T-cell (primary cell): Measurements from ENCODE around the gene DLGAP1. TPM values are rescaled to one million over a fixed set of nuclear protein-coding genes. Genes with fewer than 3 reads are reported as not detected.

Experiments
- ATAC-seq, 4 experiments: fragments of 200-7000 bp in 3 of 4; fragments of 150-1000 bp in 1 of 4; cut with Tn5 transposase; replicated peaks in 1 of 4; 1 replicate in 3 of 4; 2 replicates in 1 of 4; pipeline ENCODE4 v1.10.0; 2021; ENCODE audit warnings: moderate library complexity in 3 of 4, mild to moderate bottlenecking in 2 of 4, moderate number of reproducible peaks in 1 of 4
- CTCF ChIA-PET, 2 donors: fragments of 300-600 bp; sonication (Branson Sonifier 250); formaldehyde crosslinking; loops; one replicate each; lab custom pipeline; 2022; ENCODE audit warnings: antibody characterized with exemption in 2 of 2; lab: Charles Lee
- POLR2A ChIA-PET, 2 donors: fragments of 300-600 bp; sonication (Branson Sonifier 250); formaldehyde crosslinking; loops; one replicate each; lab custom pipeline; 2022; ENCODE audit warnings: antibody characterized with exemption in 2 of 2; lab: Charles Lee
- DNase-seq, 35 experiments: peaks; one replicate each; pipeline versions ENCODE4 v3.0.0 to v3.0.0-alpha.2; 2013 to 2023
- H3K27ac ChIP-seq: one replicate; pipeline ENCODE4 v1.5.1; 2013; ENCODE audit warnings: low read length
- H3K27me3 ChIP-seq, 2 experiments: replicated peaks in 1 of 2; 1 replicate in 1 of 2; 2 replicates in 1 of 2; pipeline versions ENCODE4 v1.6.1 to v1.7.0; 2013; ENCODE audit warnings: low read length in 1 of 2, mixed read lengths in 1 of 2; ENCODE audit not compliant: control insufficient read depth in 2 of 2, insufficient read depth in 2 of 2; ENCODE audit errors: extremely low read depth in 1 of 2
- H3K36me3 ChIP-seq, 2 donors: 1 replicate in 1 of 2; 2 replicates in 1 of 2; pipeline versions ENCODE4 v1.6.1 to v1.7.0; 2013; ENCODE audit warnings: low read length in 1 of 2; ENCODE audit not compliant: control insufficient read depth in 2 of 2, insufficient read depth in 1 of 2; ENCODE audit errors: extremely low read depth in 1 of 2
- H3K4me1 ChIP-seq, 2 experiments: 1 replicate in 1 of 2; 2 replicates in 1 of 2; pipeline versions ENCODE4 v1.6.1 to v1.7.0; 2013; ENCODE audit warnings: low read length in 2 of 2, mixed read lengths in 1 of 2; ENCODE audit not compliant: insufficient read depth in 2 of 2, control insufficient read depth in 1 of 2; ENCODE audit errors: extremely low read depth in 1 of 2
- H3K4me3 ChIP-seq, 2 donors: 1 replicate in 1 of 2; 2 replicates in 1 of 2; pipeline versions ENCODE4 v1.5.1 to v1.7.0; 2013; ENCODE audit warnings: mild to moderate bottlenecking in 2 of 2, low read length in 1 of 2, moderate library complexity in 1 of 2; ENCODE audit not compliant: control insufficient read depth in 1 of 2; ENCODE audit errors: extremely low read depth in 1 of 2
- H3K9me3 ChIP-seq: 2 replicates; pipeline ENCODE4 v1.7.0; 2013
- H3K27ac Mint-ChIP-seq, 2 donors: one replicate each; pipeline ENCODE4 v1.8.0; 2020 to 2021; ENCODE audit warnings: mild to moderate bottlenecking in 2 of 2, mixed read lengths in 2 of 2
- H3K27me3 Mint-ChIP-seq, 2 donors: one replicate each; pipeline ENCODE4 v1.8.0; 2021 to 2022; ENCODE audit warnings: mixed read lengths in 2 of 2
- H3K36me3 Mint-ChIP-seq: one replicate; pipeline ENCODE4 v1.8.0; 2021; ENCODE audit warnings: mixed read lengths
- H3K4me1 Mint-ChIP-seq, 3 donors: one replicate each; pipeline ENCODE4 v1.8.0; 2020 to 2022; ENCODE audit warnings: mixed read lengths in 3 of 3, mild to moderate bottlenecking in 1 of 3
- H3K4me3 Mint-ChIP-seq, 3 donors: one replicate each; pipeline ENCODE4 v1.8.0; 2020 to 2022; ENCODE audit warnings: mild to moderate bottlenecking in 3 of 3, mixed read lengths in 3 of 3, moderate library complexity in 3 of 3
- H3K9me3 Mint-ChIP-seq, 3 donors: one replicate each; pipeline ENCODE4 v1.8.0; 2020 to 2022; ENCODE audit warnings: mixed read lengths in 3 of 3
- WGBS: methylation state at CpG from one replicate; pipeline ENCODE4 v1.1.5; 2013; ENCODE audit warnings: missing lambda C conversion rate; ENCODE audit not compliant: insufficient coverage; 5-methylcytosine and 5-hydroxymethylcytosine counted together
- total RNA-seq, 35 experiments: library from RNA in 6 of 35; stranded (reverse) in 6 of 35; fragments of 120-200 nt in 1 of 35; gene quantifications; one replicate each; pipeline versions ENCODE4 v1.2.1 to v1.2.4 and lab custom pipeline; 2013 to 2026

Gene DLGAP1
- total RNA-seq, 5 donors from 2014 or later (not counting 1 experiment from before 2014, with no cell fraction given), result 0.25 to 1.8 (median 0.26) TPM

GRCh38 chr18:4096486-4096885 lies 358.6 kb downstream of the DLGAP1 start:
- peaks cover 0 to 5% (median 0%) of the 10 kb centered on the region in 3 donors for H3K4me1 Mint-ChIP-seq
- peaks cover 6 to 14% of the 10 kb centered on the region in 2 donors for H3K27me3 Mint-ChIP-seq

DNA sequence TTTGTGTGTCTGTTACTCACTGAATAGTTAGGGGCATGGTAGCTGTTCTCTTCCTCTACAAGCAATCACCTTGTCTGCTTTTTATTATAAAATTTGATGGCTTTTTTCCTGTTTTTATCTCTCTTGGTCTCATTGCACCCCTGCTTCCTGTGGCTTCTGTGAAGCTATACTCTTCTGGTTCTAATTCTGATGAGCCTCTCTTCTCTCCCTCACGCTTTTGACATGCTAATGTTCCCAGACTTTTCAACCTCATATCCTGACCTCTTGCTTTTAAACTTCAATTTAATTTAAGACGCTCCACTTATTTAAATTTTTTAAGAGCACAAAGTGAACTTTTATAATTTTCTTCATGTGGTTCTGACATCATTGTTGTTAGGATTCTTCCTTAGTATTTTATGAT lies 361.4 kb downstream of the DLGAP1 start:
- peaks cover 0 to 8% (median 4%) of the 10 kb centered on the region in 3 donors for H3K9me3 Mint-ChIP-seq
- Histone ChIP-seq H3K4me3 (no peak overlapping the region), H3K27ac (no peak overlapping the region), H3K36me3 (no peaks in the 10 kb centered on the region), H3K27me3 (no peaks in the 10 kb centered on the region), H3K4me1 (no peaks in the 10 kb centered on the region), H3K9me3 (no peaks in the 10 kb centered on the region)
- no peak overlapping the region for H3K27ac Mint-ChIP-seq
- H3K4me1 Mint-ChIP-seq, result no peaks in the 10 kb centered on the region
- DNase-seq (no peak), ATAC-seq (no peak)
- no peaks in the 10 kb centered on the region for H3K36me3 Mint-ChIP-seq
- H3K4me3 Mint-ChIP-seq, result no peak overlapping the region
- WGBS, result 38% methylated on average over 1 of the region's 2 CpGs
- POLR2A ChIA-PET, result no interaction called here
- CTCF ChIA-PET, result no interaction called here
- peaks cover 6 to 17% of the 10 kb centered on the region in 2 donors for H3K27me3 Mint-ChIP-seq

More at GRCh38 chr18:4096486-4096885, 358.6 kb downstream of the DLGAP1 start:
- H3K9me3 Mint-ChIP-seq, result no peaks in the 10 kb centered on the region
- ATAC-seq (no peak), DNase-seq (no peak)
- H3K4me3 Mint-ChIP-seq, result no peak overlapping the region
- no peak overlapping the region for H3K27ac Mint-ChIP-seq
- H3K27me3 ChIP-seq, result no peaks in the 10 kb centered on the region
- no peaks in the 10 kb centered on the region for H3K4me1 ChIP-seq
- no peaks in the 10 kb centered on the region for H3K36me3 ChIP-seq
- ChIA-PET POLR2A (no interaction called here), CTCF (no interaction called here)
- H3K9me3 ChIP-seq, result no peaks in the 10 kb centered on the region
- no peak overlapping the region for H3K4me3 ChIP-seq
- WGBS, result no CpG with 5 or more reads among the region's 4 CpGs
- no peaks in the 10 kb centered on the region for H3K36me3 Mint-ChIP-seq
- no peak overlapping the region for H3K27ac ChIP-seq

GRCh38 chr18:4084382-4084900 lies 370.7 kb downstream of the DLGAP1 start:
- ATAC-seq (no peak), DNase-seq (no peak)
- Mint-ChIP-seq H3K4me1 (no peaks in the 10 kb centered on the region), H3K4me3 (no peak overlapping the region), H3K9me3 (peaks cover 4 to 9% (median 5%) of the 10 kb centered on the region in 3 donors), H3K27me3 (peaks cover 2 to 10% of the 10 kb centered on the region in 2 donors), H3K36me3 (no peaks in the 10 kb centered on the region), H3K27ac (no peak overlapping the region)
- Histone ChIP-seq H3K27me3 (peaks cover 0 to 6% of the 10 kb centered on the region in 2 experiments), H3K36me3 (no peaks in the 10 kb centered on the region), H3K9me3 (no peaks in the 10 kb centered on the region), H3K27ac (no peak overlapping the region), H3K4me3 (no peak overlapping the region), H3K4me1 (no peaks in the 10 kb centered on the region)
- WGBS, result no CpG with 5 or more reads among the region's 3 CpGs
- CTCF ChIA-PET, result no interaction called here
- POLR2A ChIA-PET, result no interaction called here

DNA sequence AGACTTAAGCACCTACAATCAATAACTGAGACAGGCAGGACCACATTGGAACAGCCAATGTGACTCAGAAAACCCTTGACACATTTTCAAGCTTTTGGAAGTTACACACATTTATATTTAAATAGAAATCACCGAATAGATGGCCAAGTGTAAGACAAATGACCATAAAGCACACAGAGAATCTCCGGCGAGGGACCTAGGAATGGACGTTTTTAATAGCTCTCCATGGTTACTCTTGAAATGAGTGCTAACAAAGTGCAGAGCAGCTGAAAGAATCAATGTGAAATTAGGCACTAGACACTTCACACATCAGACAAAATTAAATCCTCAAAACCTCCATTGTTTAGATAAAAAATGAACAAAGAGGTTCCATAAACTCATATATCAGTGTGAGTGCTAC lies 376.9 kb downstream of the DLGAP1 start:
- ATAC-seq, result no peak
- Histone ChIP-seq H3K4me3 (no peak overlapping the region), H3K9me3 (no peaks in the 10 kb centered on the region), H3K36me3 (no peaks in the 10 kb centered on the region), H3K4me1 (no peaks in the 10 kb centered on the region), H3K27me3 (peaks cover 0 to 3% of the 10 kb centered on the region in 2 experiments), H3K27ac (no peak overlapping the region)
- Mint-ChIP-seq H3K27ac (no peak overlapping the region), H3K27me3 (no peaks in the 10 kb centered on the region), H3K36me3 (no peaks in the 10 kb centered on the region), H3K4me1 (no peaks in the 10 kb centered on the region), H3K4me3 (no peak overlapping the region), H3K9me3 (no peaks in the 10 kb centered on the region)
- 75% methylated on average over 2 of the region's 4 CpGs for WGBS
- no peak for DNase-seq
- ChIA-PET CTCF (no interaction called here), POLR2A (interaction anchor here in 1 of 2 donors (0.6 kb wide), 1 partner anchor 8 kb away, joined by 3 read pairs; no protein-coding TSS in a partner anchor)

DNA sequence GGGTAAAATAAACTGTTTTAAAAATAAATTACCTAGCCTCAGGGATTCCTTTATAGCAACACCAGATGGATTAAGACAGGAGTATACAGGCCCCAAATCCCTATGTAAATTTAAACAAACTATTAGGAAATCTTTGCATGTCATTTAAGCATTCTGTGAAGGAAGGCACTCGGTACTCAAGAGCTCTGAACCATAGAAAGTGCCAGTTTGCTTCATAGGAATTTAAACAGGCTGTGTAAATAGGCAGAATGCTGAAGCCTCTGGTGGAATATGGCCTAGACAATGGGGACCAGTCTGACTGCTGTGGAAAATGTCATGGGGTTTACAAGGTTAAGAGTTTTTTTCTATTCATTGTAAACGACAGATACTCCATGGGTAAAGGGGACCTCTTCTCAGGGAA lies 377.4 kb downstream of the DLGAP1 start:
- Mint-ChIP-seq H3K36me3 (no peaks in the 10 kb centered on the region), H3K27ac (no peak overlapping the region), H3K4me1 (no peaks in the 10 kb centered on the region), H3K9me3 (no peaks in the 10 kb centered on the region), H3K4me3 (no peak overlapping the region), H3K27me3 (no peaks in the 10 kb centered on the region)
- WGBS, result 50% methylated on average over 1 of the region's 2 CpGs
- Histone ChIP-seq H3K27ac (no peak overlapping the region), H3K4me1 (no peaks in the 10 kb centered on the region), H3K4me3 (no peak overlapping the region), H3K27me3 (peaks cover 0 to 3% of the 10 kb centered on the region in 2 experiments), H3K36me3 (no peaks in the 10 kb centered on the region), H3K9me3 (no peaks in the 10 kb centered on the region)
- DNase-seq, result no peak
- CTCF ChIA-PET, result no interaction called here
- POLR2A ChIA-PET, result interaction anchor here in 1 of 2 donors (0.6 kb wide), 1 partner anchor 8 kb away, joined by 3 read pairs; no protein-coding TSS in a partner anchor
- no peak for ATAC-seq

DNA sequence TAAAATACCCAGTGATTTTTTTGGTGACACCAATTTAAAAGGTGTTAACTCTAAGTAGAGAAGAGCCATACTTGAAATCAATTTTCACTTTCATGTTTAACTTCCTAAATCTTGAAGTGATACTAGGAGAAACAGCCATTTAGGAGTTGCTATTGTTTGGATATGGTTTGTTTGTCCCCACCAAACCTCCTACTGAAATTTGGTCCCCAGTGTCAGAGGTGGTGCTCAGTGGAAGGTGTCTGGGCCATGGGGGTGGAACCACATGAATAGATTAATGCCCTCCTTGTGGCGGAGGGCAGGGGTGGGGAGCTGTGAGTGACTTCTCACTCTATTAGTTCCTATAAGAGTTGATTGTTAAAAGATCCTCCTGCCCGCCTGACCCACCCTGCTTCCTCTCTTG lies 377.9 kb downstream of the DLGAP1 start:
- POLR2A ChIA-PET, result no interaction called here
- H3K4me3 ChIP-seq, result no peak overlapping the region
- Mint-ChIP-seq H3K27ac (no peak overlapping the region), H3K9me3 (no peaks in the 10 kb centered on the region), H3K4me3 (no peak overlapping the region), H3K27me3 (no peaks in the 10 kb centered on the region), H3K36me3 (no peaks in the 10 kb centered on the region), H3K4me1 (no peaks in the 10 kb centered on the region)
- H3K36me3 ChIP-seq, result no peaks in the 10 kb centered on the region
- no peaks in the 10 kb centered on the region for H3K9me3 ChIP-seq
- H3K27me3 ChIP-seq, result peaks cover 0 to 3% of the 10 kb centered on the region in 2 experiments
- H3K27ac ChIP-seq, result no peak overlapping the region
- WGBS, result no CpG with 5 or more reads among the region's 2 CpGs
- no peak for DNase-seq
- no peak for ATAC-seq
- no peaks in the 10 kb centered on the region for H3K4me1 ChIP-seq
- CTCF ChIA-PET, result no interaction called here
